ENCODE results near the gene KIAA0040.

- TF ChIP-seq EZH2 (IDR thresholded peaks at IDR 0.05; ENCODE audit: borderline replicate concordance, low read length) (no peak), CTCF (conservative IDR thresholded peaks at IDR 0.05 in 1 of 2, IDR thresholded peaks at IDR 0.05 in 1 of 2; ENCODE audit: extremely low read depth in 1 of 2, insufficient read depth in 1 of 2, low read depth in 1 of 2, low read length in 2 of 2) (no peak)
These were observed 44.8 kb upstream of the KIAA0040 start for GRCh38 chr1:175237389-175237788.

Data from mammary epithelial cell (primary cell).